Colonic mucosa (tissue), 4 donors: ENCODE results near the gene PARVA. TPM values are rescaled to one million over a fixed set of nuclear protein-coding genes. Genes with fewer than 3 reads are reported as not detected.
A peak's percentile ranks its signal among the peaks of the same experiment; 100 is the strongest.

Source experiments
- DNase-seq: peaks from one replicate; pipeline ENCODE4 v3.0.0-alpha.2; 2020
- H3K27ac ChIP-seq: fragments of 200-600 bp; one replicate; pipeline ENCODE4 v1.8.0; 2021
- H3K27me3 ChIP-seq: fragments of 200-600 bp; one replicate; pipeline ENCODE4 v1.8.0; 2021
- H3K36me3 ChIP-seq: fragments of 200-600 bp; one replicate; pipeline ENCODE4 v1.8.0; 2021
- H3K4me1 ChIP-seq: fragments of 200-600 bp; one replicate; pipeline ENCODE4 v1.8.0; 2021; ENCODE audit warnings: mild to moderate bottlenecking
- H3K4me3 ChIP-seq: fragments of 200-600 bp; one replicate; pipeline ENCODE4 v1.8.0; 2021
- H3K9ac ChIP-seq, 2 donors: one replicate each; pipeline ENCODE4 v1.7.0; 2013; ENCODE audit warnings: control low read depth in 2 of 2, low read depth in 2 of 2, low read length in 2 of 2
- H3K9me3 ChIP-seq: fragments of 200-600 bp; one replicate; pipeline ENCODE4 v1.8.0; 2021
- CTCF ChIP-seq: fragments of 200-600 bp; IDR thresholded peaks from one replicate; pipeline ENCODE4 v1.8.0; 2022; ENCODE audit warnings: antibody characterized with exemption, mild to moderate bottlenecking
- intact Hi-C: fragments of 100-400 bp; cut with DNase I; formaldehyde crosslinking; loops from one replicate; pipeline ENCODE4 v1.14.1; 2022
- total RNA-seq, 2 donors: library from RNA; stranded (reverse); fragmentation: NEBNext Ultra II Directional in 1 of 2; extraction: Animal tissue kit (Norgen Biotek cat#: 25700) in 1 of 2; gene quantifications; one replicate each; pipeline ENCODE4 v1.2.1, GENCODE V29; 2021
- donor health status: healthy.
- donor health status: DM: no; HTN: no; CAD: no.
- donor health status: DM: no; HTN: no; CAD: no.

PARVA gene
- total RNA-seq, 2 donors from 2014 or later, result 61.8 to 78.5 TPM

- no peaks in the 10 kb centered on the region for H3K36me3 ChIP-seq
- no peak overlapping the region for H3K4me3 ChIP-seq
- H3K27me3 ChIP-seq, result no peaks in the 10 kb centered on the region
- H3K9me3 ChIP-seq, result no peaks in the 10 kb centered on the region
- H3K27ac ChIP-seq, result no peak overlapping the region
- intact Hi-C loops, result no loop called here
- no peak for TF ChIP-seq CTCF
- H3K4me1 ChIP-seq, result no peaks in the 10 kb centered on the region
- DNase-seq, result no peak
- no peak overlapping the region for H3K9ac ChIP-seq
These were observed 160.5 kb downstream of the PARVA start for GRCh38 chr11:12537778-12538401.

- no peak overlapping the region for H3K4me3 ChIP-seq
- H3K27me3 ChIP-seq, result no peaks in the 10 kb centered on the region
- H3K27ac ChIP-seq, result no peak overlapping the region
- DNase-seq, result no peak
- no peak for TF ChIP-seq CTCF
- no peaks in the 10 kb centered on the region for H3K36me3 ChIP-seq
- no peaks in the 10 kb centered on the region for H3K9me3 ChIP-seq
- intact Hi-C loops, result no loop called here
- H3K4me1 ChIP-seq, result no peaks in the 10 kb centered on the region
- no peak overlapping the region for H3K9ac ChIP-seq
These were observed 161.6 kb downstream of the PARVA start for GRCh38 chr11:12538889-12539421.

- Histone ChIP-seq H3K4me1 (no peaks in the 10 kb centered on the region), H3K27ac (peak overlapping the region; percentile 7)
- no peak for DNase-seq
These were observed 162.2 kb downstream of the PARVA start for GRCh38 chr11:12539572-12539971.

GRCh38 chr11:12540075-12540680, 162.8 kb downstream of the PARVA start:
- Histone ChIP-seq H3K4me3 (no peak overlapping the region), H3K27me3 (no peaks in the 10 kb centered on the region), H3K9me3 (no peaks in the 10 kb centered on the region), H3K9ac (peak overlapping the region in 1 of 2 donors; percentile 21), H3K27ac (peak overlapping the region; percentile 7), H3K36me3 (no peaks in the 10 kb centered on the region), H3K4me1 (no peaks in the 10 kb centered on the region)
- intact Hi-C loops, result no loop called here
- DNase-seq, result no peak
- TF ChIP-seq CTCF, result no peak

More at GRCh38 chr11:12539572-12539971, 162.2 kb downstream of the PARVA start:
- no peak for TF ChIP-seq CTCF
- Histone ChIP-seq H3K4me3 (no peak overlapping the region), H3K9me3 (no peaks in the 10 kb centered on the region), H3K36me3 (no peaks in the 10 kb centered on the region), H3K27me3 (no peaks in the 10 kb centered on the region), H3K9ac (peak overlapping the region in 1 of 2 donors; percentile 21)
- intact Hi-C loops, result no loop called here

GRCh38 chr11:12540913-12541582, 163.7 kb downstream of the PARVA start:
- DNase-seq, result no peak

More at GRCh38 chr11:12540913-12541582, 163.7 kb downstream of the PARVA start:
- H3K36me3 ChIP-seq, result no peaks in the 10 kb centered on the region
- H3K27me3 ChIP-seq, result no peaks in the 10 kb centered on the region
- H3K4me3 ChIP-seq, result no peak overlapping the region
- no peaks in the 10 kb centered on the region for H3K4me1 ChIP-seq
- no peak overlapping the region for H3K9ac ChIP-seq
- intact Hi-C loops, result no loop called here
- no peaks in the 10 kb centered on the region for H3K9me3 ChIP-seq
- H3K27ac ChIP-seq, result peak overlapping the region; percentile 7
- no peak for TF ChIP-seq CTCF
